Activated T-helper 1 cell treated with anti-CD3 and anti-CD28 coated beads, Interleukin-12 subunit alpha, Interleukin-12 subunit beta, Interleukin-2, Interleukin-4 antibody, amounts not matched to agents 30 ng/mL and 10 ng/mL and 1 ng/mL, durations not matched to agents 14 hours and 24 hours and 36 hours (primary cell): Measurements from ENCODE around the gene LRRC74A. TPM values are rescaled to one million over a fixed set of nuclear protein-coding genes. Genes with fewer than 3 reads are reported as not detected.
A peak's percentile ranks its signal among the peaks of the same experiment; 100 is the strongest.

Experiments
- DNase-seq: peaks from one replicate; pipeline ENCODE4 v3.0.0; 2021; ENCODE audit warnings: low spot score
- H3K27ac Mint-ChIP-seq: one replicate; pipeline ENCODE4 v1.8.0; 2021; ENCODE audit warnings: mild to moderate bottlenecking, mixed read lengths
- H3K27me3 Mint-ChIP-seq: one replicate; pipeline ENCODE4 v1.8.0; 2022; ENCODE audit warnings: mild to moderate bottlenecking, moderate library complexity, mixed read lengths; ENCODE audit not compliant: insufficient read depth
- H3K36me3 Mint-ChIP-seq: one replicate; pipeline ENCODE4 v1.8.0; 2021; ENCODE audit warnings: low read depth, mixed read lengths
- H3K4me1 Mint-ChIP-seq: one replicate; pipeline ENCODE4 v1.8.0; 2021; ENCODE audit warnings: low read depth, mixed read lengths
- H3K4me3 Mint-ChIP-seq: one replicate; pipeline ENCODE4 v1.8.0; 2021; ENCODE audit warnings: mild to moderate bottlenecking, moderate library complexity, mixed read lengths
- H3K9me3 Mint-ChIP-seq: one replicate; pipeline ENCODE4 v1.8.0; 2021; ENCODE audit warnings: mixed read lengths
- intact Hi-C: fragments of 100-400 bp; cut with micrococcal nuclease; formaldehyde crosslinking; loops from one replicate; pipeline ENCODE4 v1.15.1; 2024
- total RNA-seq: library from RNA; stranded (reverse); gene quantifications from 2 replicates; pipeline ENCODE4 v1.2.3, GENCODE V29; 2022

LRRC74A gene
- total RNA-seq, 1 donor from 2014 or later: not detected

- no peak overlapping the region for H3K4me3 Mint-ChIP-seq
- no peak for DNase-seq
- H3K27me3 Mint-ChIP-seq: peaks cover 20% of the 10 kb centered on the region
- no peaks in the 10 kb centered on the region for H3K36me3 Mint-ChIP-seq
- no peak overlapping the region for H3K27ac Mint-ChIP-seq
- H3K4me1 Mint-ChIP-seq: no peaks in the 10 kb centered on the region
- intact Hi-C loops: no loop called here
- no peaks in the 10 kb centered on the region for H3K9me3 Mint-ChIP-seq
Observed at GRCh38 chr14:76836029-76836630, 9.9 kb downstream of the LRRC74A start.

GRCh38 chr14:76837524-76837923 is 11.3 kb downstream of the LRRC74A start:
- peaks cover 24% of the 10 kb centered on the region for H3K27me3 Mint-ChIP-seq
- DNase-seq: no peak
- H3K4me1 Mint-ChIP-seq: no peaks in the 10 kb centered on the region
- no peak overlapping the region for H3K27ac Mint-ChIP-seq
- intact Hi-C loops: no loop called here
- no peak overlapping the region for H3K4me3 Mint-ChIP-seq
- H3K9me3 Mint-ChIP-seq: no peaks in the 10 kb centered on the region
- H3K36me3 Mint-ChIP-seq: no peaks in the 10 kb centered on the region

GRCh38 chr14:76842414-76842813 is 16.2 kb downstream of the LRRC74A start:
- intact Hi-C loops: no loop called here
- Mint-ChIP-seq H3K4me1 (peaks cover 9% of the 10 kb centered on the region), H3K36me3 (peaks cover 1% of the 10 kb centered on the region), H3K27me3 (peaks cover 22% of the 10 kb centered on the region), H3K9me3 (peaks cover 5% of the 10 kb centered on the region), H3K4me3 (no peak overlapping the region), H3K27ac (no peak overlapping the region)
- no peak for DNase-seq

GRCh38 chr14:76844223-76844622 is 18.0 kb downstream of the LRRC74A start:
- Mint-ChIP-seq H3K36me3 (peaks cover 1% of the 10 kb centered on the region), H3K9me3 (peaks cover 5% of the 10 kb centered on the region), H3K4me1 (peaks cover 9% of the 10 kb centered on the region), H3K4me3 (no peak overlapping the region), H3K27me3 (peaks cover 10% of the 10 kb centered on the region), H3K27ac (no peak overlapping the region)
- intact Hi-C loops: no loop called here
- peak; percentile 37 for DNase-seq

GRCh38 chr14:76846331-76847047 is 20.3 kb downstream of the LRRC74A start:
- Mint-ChIP-seq H3K27ac (no peak overlapping the region), H3K4me1 (peaks cover 9% of the 10 kb centered on the region), H3K9me3 (peaks cover 5% of the 10 kb centered on the region), H3K4me3 (no peak overlapping the region), H3K27me3 (peaks cover 12% of the 10 kb centered on the region), H3K36me3 (peaks cover 1% of the 10 kb centered on the region)
- no peak for DNase-seq
- intact Hi-C loops: no loop called here

GRCh38 chr14:76848879-76849278 is 22.7 kb downstream of the LRRC74A start:
- H3K27ac Mint-ChIP-seq: no peak overlapping the region
- no peak overlapping the region for H3K4me3 Mint-ChIP-seq
- H3K9me3 Mint-ChIP-seq: peaks cover 5% of the 10 kb centered on the region
- H3K4me1 Mint-ChIP-seq: peaks cover 9% of the 10 kb centered on the region
- H3K36me3 Mint-ChIP-seq: peaks cover 1% of the 10 kb centered on the region
- intact Hi-C loops: no loop called here
- peaks cover 9% of the 10 kb centered on the region for H3K27me3 Mint-ChIP-seq
- no peak for DNase-seq

- H3K36me3 Mint-ChIP-seq: no peaks in the 10 kb centered on the region
- intact Hi-C loops: no loop called here
- DNase-seq: no peak
- no peak overlapping the region for H3K4me3 Mint-ChIP-seq
- H3K4me1 Mint-ChIP-seq: no peaks in the 10 kb centered on the region
- H3K27ac Mint-ChIP-seq: no peak overlapping the region
- H3K27me3 Mint-ChIP-seq: peaks cover 18% of the 10 kb centered on the region
- H3K9me3 Mint-ChIP-seq: no peaks in the 10 kb centered on the region
Observed at GRCh38 chr14:76855066-76855465, 28.9 kb downstream of the LRRC74A start.

- no peaks in the 10 kb centered on the region for H3K4me1 Mint-ChIP-seq
- no peak overlapping the region for H3K27ac Mint-ChIP-seq
- no peaks in the 10 kb centered on the region for H3K9me3 Mint-ChIP-seq
- no peaks in the 10 kb centered on the region for H3K36me3 Mint-ChIP-seq
- no peak overlapping the region for H3K4me3 Mint-ChIP-seq
- H3K27me3 Mint-ChIP-seq: peaks cover 20% of the 10 kb centered on the region
- intact Hi-C loops: no loop called here
- DNase-seq: no peak
Observed at GRCh38 chr14:76856769-76857168, 30.6 kb downstream of the LRRC74A start.

GRCh38 chr14:76861574-76862255 is 35.5 kb downstream of the LRRC74A start:
- H3K27ac Mint-ChIP-seq: no peak overlapping the region
- H3K4me1 Mint-ChIP-seq: no peaks in the 10 kb centered on the region
- H3K9me3 Mint-ChIP-seq: no peaks in the 10 kb centered on the region
- DNase-seq: no peak
- intact Hi-C loops: no loop called here
- H3K27me3 Mint-ChIP-seq: peaks cover 13% of the 10 kb centered on the region
- H3K4me3 Mint-ChIP-seq: no peak overlapping the region
- H3K36me3 Mint-ChIP-seq: no peaks in the 10 kb centered on the region

GRCh38 chr14:76862546-76863282 is 36.5 kb downstream of the LRRC74A start:
- Mint-ChIP-seq H3K27ac (no peak overlapping the region), H3K36me3 (no peaks in the 10 kb centered on the region), H3K27me3 (peaks cover 10% of the 10 kb centered on the region), H3K4me3 (no peak overlapping the region), H3K9me3 (no peaks in the 10 kb centered on the region), H3K4me1 (peaks cover 5% of the 10 kb centered on the region)
- intact Hi-C loops: no loop called here
- no peak for DNase-seq

GRCh38 chr14:76863724-76864407 is 37.7 kb downstream of the LRRC74A start:
- Mint-ChIP-seq H3K9me3 (no peaks in the 10 kb centered on the region), H3K4me3 (no peak overlapping the region), H3K27me3 (peaks cover 8% of the 10 kb centered on the region), H3K4me1 (peaks cover 8% of the 10 kb centered on the region), H3K36me3 (no peaks in the 10 kb centered on the region), H3K27ac (no peak overlapping the region)
- DNase-seq: no peak
- intact Hi-C loops: no loop called here

- H3K4me1 Mint-ChIP-seq: peaks cover 8% of the 10 kb centered on the region
- H3K9me3 Mint-ChIP-seq: no peaks in the 10 kb centered on the region
- no peak overlapping the region for H3K4me3 Mint-ChIP-seq
Observed at GRCh38 chr14:76866456-76866855, 40.2 kb downstream of the LRRC74A start.

More at GRCh38 chr14:76866456-76866855, 40.2 kb downstream of the LRRC74A start:
- Mint-ChIP-seq H3K36me3 (no peaks in the 10 kb centered on the region), H3K27ac (no peak overlapping the region), H3K27me3 (peaks cover 2% of the 10 kb centered on the region)
- intact Hi-C loops: no loop called here
- no peak for DNase-seq
